Glomerular visceral epithelial cell (primary cell): ENCODE data around the gene ADPRHL1.
A peak's percentile ranks its signal among the peaks of the same experiment; 100 is the strongest.

ENCODE experiments used
- DNase-seq: peaks from one replicate; pipeline ENCODE4 v3.0.0-alpha.2; 2016; ENCODE audit errors: extremely low spot score

Gene ADPRHL1

GRCh38 chr13:113417008-113417751 lies 36.1 kb downstream of the ADPRHL1 start:
- no peak for DNase-seq

DNA sequence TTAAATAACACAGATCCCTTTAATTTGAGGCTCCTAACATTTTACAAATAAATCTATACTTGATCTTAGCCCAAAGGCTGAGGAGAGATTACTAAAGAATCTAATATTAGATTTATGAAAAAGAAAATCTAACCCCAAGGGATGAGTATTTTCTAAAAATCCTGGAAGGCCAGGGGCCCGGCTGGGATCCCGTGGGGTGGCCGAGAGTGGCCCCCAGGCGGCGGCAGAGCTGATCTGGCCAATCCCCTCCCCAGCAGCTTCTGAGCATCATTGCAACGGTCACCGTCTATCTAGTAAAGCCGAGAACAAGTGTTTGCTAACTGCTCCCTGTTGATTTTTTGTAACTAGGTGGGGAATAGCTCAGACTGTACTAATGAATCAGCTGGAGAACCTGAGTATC lies 37.5 kb downstream of the ADPRHL1 start:
- no peak for DNase-seq

DNA sequence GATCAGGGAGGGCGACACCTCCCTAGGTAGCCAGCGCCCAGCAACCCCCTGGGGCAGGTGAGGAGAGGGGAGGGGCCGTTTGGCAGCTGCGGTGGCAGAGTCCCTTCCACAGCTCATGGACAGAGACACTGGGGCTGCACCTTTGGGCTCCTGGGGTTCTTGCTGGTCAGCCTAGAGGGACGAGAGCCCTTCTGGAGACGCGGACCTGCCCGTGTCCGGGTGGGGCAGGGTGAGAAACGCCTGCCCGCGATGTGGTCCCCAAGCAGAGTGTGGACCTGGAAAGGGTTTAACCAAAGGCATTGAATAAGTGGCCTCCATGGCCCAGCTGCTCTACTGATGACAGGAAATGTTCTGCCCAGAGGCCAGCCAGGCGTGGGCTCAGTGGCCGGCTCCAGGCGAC lies 38.3 kb downstream of the ADPRHL1 start:
- DNase-seq: no peak

DNA sequence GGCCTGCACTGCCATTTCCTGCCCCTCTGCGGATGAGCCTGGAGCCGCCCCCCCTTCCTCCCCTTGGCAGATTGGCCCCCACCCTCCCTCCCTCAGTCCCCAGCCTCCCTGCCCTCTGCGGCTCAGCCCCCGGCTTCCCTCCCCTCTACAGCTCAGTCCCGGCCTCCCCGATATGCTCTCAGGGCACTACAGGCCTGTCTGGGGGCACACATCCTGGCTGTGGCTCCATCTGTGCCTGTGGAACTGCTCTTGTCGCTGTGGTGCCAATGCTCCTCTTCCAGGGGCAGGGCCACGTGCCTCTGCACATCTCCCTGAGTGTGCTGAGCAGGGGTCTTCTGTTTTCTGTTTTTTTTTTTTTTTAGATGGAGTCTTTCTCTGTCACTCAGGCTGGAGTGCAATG lies 39.0 kb downstream of the ADPRHL1 start:
- DNase-seq: no peak

- DNase-seq: no peak
Observed at GRCh38 chr13:113413898-113414282, 39.4 kb downstream of the ADPRHL1 start.

GRCh38 chr13:113413178-113413897 lies 40.0 kb downstream of the ADPRHL1 start:
- DNase-seq: no peak

- no peak for DNase-seq
Observed at GRCh38 chr13:113412440-113412839, 40.8 kb downstream of the ADPRHL1 start.

DNA sequence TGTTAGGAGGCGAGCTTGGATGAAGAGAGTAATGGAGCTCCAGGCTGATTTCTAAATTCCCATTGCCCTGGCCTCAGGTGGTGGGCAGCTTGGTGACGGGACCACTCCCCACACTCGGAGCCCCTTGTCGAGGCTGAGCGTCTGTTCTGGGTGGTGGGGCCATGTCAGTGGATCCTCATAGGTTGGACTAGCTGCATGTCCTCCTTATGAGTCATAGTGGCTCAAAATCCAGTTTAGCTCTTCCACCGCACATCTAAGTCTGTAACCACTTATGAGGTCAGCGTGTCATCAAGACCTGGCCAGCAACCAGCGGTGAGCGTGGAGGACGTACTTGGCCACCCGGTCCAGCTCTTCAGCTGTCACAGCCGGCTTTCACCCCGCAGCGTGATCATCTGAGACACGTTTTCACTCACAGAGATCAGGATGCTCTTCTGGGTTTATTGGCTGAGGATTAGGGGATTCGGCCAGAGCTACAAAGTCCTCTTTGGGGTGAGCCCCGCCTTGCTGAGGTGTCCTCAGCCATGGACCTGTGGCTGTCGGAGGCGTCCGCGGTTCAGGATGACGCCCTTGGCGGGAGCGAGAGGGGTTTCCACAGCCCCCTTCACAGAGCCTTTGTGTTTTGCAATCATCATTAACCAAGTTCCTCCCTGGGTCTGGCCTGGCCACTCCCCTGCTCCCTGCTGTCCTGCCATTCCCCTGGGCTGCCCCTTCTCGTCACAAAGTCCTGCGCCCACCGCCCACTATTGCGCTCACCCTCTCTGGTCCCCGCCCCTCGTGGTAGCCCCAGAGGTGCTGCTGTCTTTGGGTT lies 41.9 kb downstream of the ADPRHL1 start:
- DNase-seq: peak; percentile 89

- peak; percentile 75 for DNase-seq
Observed at GRCh38 chr13:113410472-113411201, 42.7 kb downstream of the ADPRHL1 start.

- no peak for DNase-seq
Observed at GRCh38 chr13:113408562-113408961, 44.7 kb downstream of the ADPRHL1 start.

- no peak for DNase-seq
Observed at GRCh38 chr13:113407531-113408393, 45.5 kb downstream of the ADPRHL1 start.

- DNase-seq: no peak
Observed at GRCh38 chr13:113407103-113407530, 46.2 kb downstream of the ADPRHL1 start.

GRCh38 chr13:113406321-113407102 lies 46.8 kb downstream of the ADPRHL1 start:
- no peak for DNase-seq

- DNase-seq: no peak
Observed at GRCh38 chr13:113405481-113406300, 47.6 kb downstream of the ADPRHL1 start.

DNA sequence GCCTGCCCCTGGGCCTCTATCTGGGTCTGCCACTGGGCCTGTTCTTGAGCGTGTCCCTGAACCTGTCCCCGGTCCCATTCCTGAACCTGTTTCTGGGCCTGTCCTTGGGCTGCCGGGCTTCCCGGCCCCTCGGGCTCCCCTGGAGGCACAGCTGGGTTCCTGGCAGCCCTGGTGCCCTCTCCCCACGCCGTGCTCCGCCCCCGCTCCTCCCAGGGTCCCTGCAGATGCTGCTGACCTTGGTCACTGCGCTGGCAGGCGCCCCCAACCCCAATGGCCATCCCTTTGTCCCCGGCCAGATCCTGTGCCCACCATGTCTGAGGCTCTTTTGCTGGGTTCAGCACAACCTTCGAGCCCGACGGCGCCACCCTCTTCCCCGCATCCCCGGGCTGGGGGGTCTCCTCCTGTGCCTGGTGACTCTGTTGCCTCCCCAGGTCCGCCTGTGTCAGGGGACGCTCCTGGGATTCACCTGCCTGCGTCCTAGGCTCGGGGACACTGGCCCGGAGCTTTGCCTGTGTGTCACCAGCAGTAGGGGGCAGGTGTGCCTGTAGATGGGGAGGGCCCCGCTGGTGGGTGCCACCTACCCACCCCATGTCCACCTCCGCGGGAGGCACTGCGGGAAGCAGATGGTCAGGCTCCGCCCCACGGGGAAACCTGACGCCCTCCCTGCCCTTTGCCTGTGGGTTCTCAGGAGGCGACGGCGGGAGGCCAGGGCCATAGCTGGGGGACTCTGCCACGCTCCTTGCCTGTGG lies 48.4 kb downstream of the ADPRHL1 start:
- no peak for DNase-seq

DNA sequence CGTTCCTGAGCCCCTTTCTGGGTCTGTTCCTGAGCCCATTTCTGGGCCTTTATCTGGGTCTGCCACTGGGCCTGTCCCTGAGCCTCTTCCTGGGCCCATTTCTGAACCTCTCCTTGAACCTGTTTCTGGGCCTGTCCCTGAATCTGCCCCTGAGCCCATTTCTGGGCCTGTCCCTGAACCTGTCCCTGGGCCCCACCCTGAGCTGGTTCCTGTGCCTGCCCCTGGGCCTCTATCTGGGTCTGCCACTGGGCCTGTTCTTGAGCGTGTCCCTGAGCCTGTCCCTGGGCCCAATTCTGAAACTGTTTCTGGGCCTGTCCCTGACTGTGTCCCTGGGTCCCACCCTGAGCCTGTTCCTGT lies 48.9 kb downstream of the ADPRHL1 start:
- DNase-seq: no peak

GRCh38 chr13:113403255-113404104 lies 49.8 kb downstream of the ADPRHL1 start:
- no peak for DNase-seq
